ELR (cell line): ENCODE measurements around the gene ALOXE3.
"Not testable (repeated sequence)": the region's sequence is repeated elsewhere in the genome, so short reads cannot be mapped to it uniquely, and the experiment has no call there.

ENCODE experiments used
- DNase-seq: peaks from one replicate; pipeline ENCODE4 v3.0.0-alpha.2; 2015; ENCODE audit warnings: low read depth

ALOXE3 gene

DNA sequence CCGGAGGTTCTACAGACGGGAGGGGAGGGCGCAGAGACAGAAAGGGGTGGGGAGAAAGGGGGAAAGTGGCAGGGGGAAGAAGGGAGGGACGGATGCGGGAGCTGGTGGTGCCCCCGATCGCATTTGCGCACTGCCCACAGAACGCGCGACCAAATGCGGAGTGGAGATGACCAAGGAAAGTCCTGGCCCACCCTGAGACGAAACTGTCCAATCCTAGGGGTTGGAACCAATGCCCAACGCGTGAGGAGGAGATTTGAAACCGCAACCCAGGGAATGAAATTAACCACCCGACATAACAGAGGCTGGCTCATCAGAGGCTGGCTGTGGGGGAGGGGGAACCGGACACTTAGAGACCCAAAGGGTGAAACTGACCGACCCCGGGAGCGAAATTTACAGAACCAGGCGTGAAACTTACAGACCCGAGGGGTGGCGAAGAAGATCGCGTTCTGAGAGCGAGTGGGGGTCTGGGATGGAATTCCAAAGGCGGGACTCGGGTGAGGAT is 4.2 kb upstream of the ALOXE3 start:
- DNase-seq, result peak; percentile 70

- DNase-seq, result peak; percentile 86
These were observed 3.5 kb upstream of the ALOXE3 start for GRCh38 chr17:8121681-8122421.

DNA sequence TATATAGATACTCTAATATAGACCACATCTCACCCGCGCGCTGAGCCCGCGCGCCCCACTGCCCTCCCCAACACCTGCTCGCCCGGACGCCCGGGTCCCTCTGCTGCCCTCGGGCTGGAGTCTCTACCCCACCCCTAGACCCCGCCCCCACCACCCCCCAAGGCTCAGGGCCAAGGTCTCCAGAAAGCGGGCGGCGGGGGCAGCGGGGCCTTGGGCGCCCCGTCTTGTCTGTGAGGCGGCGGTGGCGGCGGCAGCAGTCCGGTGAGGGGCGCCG is 3.0 kb upstream of the ALOXE3 start:
- DNase-seq, result no peak

- DNase-seq, result peak; percentile 81
These were observed 2.4 kb upstream of the ALOXE3 start for GRCh38 chr17:8120520-8121406.

GRCh38 chr17:8119581-8120519 is 1.5 kb upstream of the ALOXE3 start:
- DNase-seq, result peak; percentile 93

DNA sequence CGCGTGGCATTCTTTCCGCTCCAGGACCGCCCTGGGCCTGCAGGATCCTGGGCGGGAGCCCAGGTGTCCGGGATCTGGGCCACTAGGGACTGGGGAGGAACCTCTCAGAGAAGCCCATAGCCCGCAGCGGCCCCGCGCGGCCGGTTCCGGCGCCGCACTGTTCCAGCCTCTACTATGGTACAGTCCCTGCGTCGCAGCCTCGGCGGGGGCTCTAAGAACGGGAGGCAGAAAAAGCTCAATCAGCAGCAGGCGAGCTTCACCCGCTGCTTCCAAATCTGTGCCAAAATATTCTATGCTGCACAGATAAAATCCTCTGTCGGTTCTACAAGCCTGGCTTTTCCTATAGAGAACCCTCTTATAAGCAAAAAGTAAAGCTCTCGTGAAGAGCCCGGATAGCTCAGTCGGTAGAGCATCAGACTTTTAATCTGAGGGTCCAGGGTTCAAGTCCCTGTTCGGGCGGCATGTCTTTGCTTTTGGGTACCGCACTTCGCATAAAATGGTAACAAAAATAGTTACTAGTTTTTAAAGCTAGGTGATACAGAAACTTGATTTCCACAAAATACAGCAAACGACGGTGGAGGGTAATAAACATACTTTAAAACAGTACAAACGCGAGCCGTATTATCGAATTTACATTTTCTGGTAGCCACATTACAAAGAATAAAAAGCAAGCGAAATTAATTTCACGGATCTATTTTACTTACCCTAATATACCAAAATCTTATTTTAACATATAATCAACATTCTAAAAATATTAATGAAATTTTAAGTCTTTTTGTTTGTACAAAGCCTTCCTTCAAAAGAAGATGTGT is 661 bp upstream of the ALOXE3 start:
- DNase-seq, result peak; percentile 89

DNA sequence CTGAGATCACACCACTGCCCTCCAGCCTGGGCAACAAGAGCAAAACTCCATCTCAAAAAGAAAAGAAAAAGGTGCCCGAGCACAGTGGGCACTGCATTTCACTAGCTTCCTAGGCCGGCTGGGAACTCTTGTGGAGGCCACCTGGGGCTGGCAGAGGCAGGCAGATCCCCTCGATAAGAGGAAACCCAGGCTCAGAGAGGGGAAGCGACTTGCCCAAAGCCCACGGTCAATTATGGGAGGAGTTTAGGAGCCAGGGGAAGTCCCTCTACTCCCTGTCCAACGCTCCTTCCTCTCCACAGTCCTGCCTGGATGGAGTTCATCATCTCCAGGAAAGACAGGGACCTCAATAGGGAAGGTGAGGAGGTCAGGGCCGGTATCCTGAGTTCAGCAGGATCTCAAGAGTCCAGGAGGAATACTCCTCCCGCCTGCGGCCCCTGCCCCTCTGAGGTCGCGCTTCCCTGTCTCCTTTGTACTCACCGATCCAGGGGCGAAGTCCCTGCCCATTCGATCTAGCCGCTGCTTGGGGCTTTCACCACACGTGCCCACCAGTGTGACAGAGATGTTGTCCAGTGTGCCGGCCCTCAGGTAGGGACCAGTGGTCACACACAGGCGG is 841 bp downstream of the ALOXE3 start:
- peak; percentile 19 for DNase-seq

DNA sequence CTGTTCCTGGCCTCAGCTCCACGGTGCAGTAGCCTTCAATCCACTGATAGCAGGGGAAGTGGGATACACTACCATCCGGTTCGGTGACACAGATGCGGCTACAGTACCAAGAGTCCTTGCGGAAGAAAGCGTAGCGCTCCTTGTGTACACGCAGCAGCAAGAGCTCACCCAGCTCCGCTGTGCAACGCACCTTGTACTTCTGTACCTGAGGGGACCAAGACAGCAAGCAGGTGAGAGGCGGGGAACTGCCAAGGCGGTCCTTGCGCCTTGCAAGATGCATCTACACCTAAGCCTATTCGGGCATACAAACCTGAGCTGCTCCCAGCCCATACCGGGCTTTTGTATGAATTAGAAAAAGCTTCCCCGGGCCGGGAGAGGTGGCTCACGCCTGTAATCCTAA is 1.5 kb downstream of the ALOXE3 start:
- no peak for DNase-seq

DNA sequence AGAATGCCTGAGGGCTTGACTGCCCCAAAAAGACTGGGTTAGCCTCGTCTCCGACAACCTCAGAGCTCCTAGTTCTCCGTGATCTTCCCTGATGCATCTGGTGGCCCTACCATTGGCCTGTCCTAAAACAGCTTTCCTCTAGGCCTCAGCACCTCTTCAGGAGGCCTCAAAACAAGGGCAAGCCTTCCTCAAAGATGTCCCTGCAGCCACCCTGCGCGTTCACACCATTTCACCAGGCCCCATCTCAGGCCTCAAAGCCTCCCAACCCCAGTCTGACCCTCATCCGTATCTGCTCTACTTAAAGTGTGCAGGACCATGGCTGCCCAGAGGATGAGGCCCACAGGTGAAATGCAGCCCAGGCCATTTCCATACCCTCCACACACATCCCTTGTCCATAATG is 7.4 kb downstream of the ALOXE3 start:
- no peak for DNase-seq

- no peak for DNase-seq
These were observed 7.9 kb downstream of the ALOXE3 start for GRCh38 chr17:8110456-8110804.

DNA sequence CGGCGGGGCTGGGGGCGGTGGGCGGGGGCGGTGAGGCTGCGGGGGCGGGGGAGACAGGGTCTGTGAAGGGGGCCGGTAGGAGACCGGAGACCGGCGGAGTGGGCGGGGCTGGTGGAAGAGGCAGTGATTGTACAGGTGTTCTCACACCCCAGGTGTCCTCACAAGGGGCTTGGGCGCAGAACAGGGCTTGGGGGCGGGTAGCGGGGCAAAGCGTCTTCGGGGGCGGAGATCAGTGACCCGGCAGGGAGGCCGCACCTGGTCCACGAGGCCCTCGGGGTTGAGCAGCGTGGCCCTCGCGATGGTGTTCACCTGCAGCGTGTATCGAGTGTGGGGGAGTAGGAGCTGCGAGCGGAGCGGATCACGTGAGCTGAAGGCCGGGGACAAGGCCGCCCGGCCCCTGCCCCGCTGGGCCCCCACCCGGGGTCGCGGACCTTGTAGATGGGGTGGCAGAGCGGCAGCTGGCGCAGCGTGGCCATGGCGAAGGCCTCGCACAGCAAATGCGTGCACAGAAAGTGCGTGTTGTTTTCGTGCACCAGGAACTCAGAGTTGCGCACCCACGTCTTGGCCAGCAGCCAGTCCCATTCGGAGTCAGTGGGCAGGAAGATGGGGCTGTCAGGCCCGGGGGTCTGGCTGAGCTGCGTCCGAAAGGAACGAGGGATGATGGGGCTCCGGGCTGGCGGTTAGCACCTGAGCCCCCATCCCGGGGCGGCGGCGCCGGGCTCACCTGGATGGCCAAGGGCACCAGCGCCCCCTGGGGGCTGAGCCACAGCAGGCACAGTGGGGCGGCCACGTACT is 8.5 kb downstream of the ALOXE3 start:
- peak; percentile 40 for DNase-seq

DNA sequence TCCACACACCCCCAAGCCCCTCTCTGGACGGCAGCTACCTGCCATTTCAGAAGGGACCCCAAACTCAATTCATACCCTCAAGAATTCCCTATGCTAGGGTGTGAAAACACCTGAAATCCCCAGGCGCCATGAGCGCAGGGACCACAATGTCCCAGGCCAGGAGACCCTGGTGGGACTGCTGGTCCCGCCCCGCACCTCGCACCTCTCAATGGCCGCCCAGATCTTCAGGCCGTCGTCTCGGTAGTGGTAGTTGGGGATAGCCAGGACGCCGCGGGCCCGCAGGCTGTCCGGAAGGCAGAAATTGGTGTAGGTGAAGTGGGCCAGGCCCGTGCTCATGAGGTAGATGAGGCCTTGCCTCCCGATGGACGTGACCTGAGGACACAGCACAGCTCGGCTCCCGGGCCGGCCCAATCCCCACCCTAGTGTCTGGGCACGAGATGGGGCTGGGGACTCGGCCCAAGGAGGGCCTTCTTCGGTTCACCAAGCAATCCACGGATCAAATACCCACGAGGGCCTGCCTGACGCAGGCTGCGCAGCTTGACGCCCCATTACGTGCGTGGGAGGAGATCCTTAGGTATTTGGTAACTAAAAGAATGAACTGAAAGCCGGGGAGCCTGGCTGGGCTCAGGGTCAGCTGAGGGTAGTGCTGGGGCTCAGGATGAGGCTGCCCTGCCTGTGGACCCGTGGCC is 9.2 kb downstream of the ALOXE3 start:
- no peak for DNase-seq

DNA sequence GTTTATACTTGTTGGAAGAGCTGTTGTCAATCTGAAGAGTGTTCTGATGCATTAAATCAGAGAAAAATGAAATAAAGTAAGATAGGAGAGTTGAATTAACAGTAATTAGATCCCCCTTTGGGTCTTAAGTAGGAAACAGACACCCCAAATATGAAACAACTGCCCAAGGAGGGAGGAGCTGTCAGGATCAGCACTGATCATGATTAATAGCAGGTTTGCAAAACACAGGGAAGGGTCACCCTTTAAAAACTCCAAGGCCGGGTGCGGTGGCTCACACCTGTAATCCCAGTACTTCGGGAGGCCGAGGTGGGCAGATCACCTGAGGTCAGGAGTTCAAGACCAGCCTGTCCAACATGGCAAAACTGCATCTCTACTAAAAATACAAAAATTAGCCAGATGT is 11.3 kb downstream of the ALOXE3 start:
- not testable (repeated sequence) for DNase-seq

- DNase-seq, result peak; percentile 55
These were observed 12.3 kb downstream of the ALOXE3 start for GRCh38 chr17:8105957-8106398.

- DNase-seq, result no peak
These were observed 13.4 kb downstream of the ALOXE3 start for GRCh38 chr17:8104911-8105310.

DNA sequence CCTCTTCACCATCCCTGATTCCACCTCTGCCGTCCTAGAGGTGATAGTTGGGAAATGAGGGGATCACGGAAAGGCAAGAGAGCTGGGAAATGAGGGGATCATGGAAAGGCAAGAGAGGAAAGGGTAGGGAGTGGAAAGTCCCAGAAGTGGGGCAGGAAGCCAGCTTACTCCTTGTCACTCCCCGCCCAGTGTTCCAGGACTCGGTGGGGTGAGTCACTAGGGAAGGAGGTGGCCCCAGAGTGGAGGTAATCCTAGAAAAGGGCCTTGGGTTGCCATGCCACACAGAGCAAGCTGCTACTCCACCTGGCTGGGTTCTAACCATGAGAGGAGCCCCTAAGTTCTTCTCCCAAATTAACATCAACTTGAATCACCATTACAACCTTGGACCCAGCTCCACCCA is 14.8 kb downstream of the ALOXE3 start:
- DNase-seq, result peak; percentile 45

DNA sequence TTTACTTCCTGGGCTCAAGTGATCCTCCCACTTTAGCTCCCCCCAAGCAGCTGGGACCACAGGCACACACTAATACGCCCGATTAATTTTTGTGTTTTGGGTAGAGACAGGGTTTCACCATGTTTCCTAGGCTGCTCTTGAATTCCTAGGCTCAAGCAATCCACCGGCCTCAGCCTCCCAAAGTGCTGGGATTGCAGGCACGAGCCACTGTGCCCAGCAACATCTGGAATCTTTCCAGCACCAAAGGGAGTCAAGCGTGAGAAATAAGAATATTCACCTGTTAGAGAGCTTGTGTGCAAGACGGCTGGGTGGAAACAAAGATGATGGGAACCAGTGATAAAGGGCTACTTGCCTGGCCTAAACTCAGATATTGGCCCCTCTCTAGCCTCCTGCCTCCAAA is 16.6 kb downstream of the ALOXE3 start:
- DNase-seq, result no peak

- no peak for DNase-seq
These were observed 17.6 kb downstream of the ALOXE3 start for GRCh38 chr17:8100763-8101162.

DNA sequence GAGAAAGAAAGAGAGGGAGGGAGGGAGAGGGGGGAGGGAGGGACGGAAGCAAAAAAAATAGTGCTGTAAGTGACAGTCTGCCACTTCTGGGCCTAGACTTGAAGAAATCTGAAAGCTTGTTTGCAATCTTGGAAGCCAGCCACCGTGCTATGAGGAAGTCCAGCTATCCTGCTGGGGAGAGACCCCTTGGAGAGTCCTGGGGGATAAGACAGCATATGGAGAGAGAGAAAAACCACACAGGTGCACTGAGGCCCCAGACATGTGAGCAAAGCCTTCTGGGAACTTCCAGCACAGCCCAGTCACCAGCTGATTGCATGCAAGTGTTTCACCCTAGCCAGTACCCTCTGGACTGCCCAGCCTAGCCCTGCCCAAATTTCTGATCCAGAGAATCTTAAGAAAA is 18.2 kb downstream of the ALOXE3 start:
- DNase-seq, result no peak

DNA sequence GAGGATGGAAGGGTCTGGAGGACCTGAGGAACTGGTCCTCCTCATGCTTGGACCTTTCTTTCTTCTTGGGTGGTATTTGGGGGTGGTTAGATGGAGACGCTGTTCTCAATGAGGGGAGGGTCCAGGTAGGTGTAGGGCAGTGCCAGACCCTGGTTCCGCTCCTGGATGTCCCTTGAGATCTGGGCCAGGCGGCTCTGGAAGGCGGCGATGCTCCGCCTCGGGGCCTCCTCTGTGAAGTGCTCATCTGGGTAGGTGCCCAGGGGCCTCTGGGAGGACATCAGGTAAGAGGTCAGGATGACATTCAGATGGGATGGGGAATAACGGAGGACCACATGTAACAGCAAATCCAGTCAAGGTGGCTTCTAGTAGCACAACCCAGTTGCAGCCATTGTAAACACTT is 21.8 kb downstream of the ALOXE3 start:
- no peak for DNase-seq
